Gastroesophageal sphincter (tissue), 4 donors: ENCODE results near the gene TEKT3. TPM values are rescaled to one million over a fixed set of nuclear protein-coding genes. Genes with fewer than 3 reads are reported as not detected.

ENCODE experiments used
- ATAC-seq: fragments of 150-250 bp; one replicate; pipeline ENCODE4 v1.9.1; 2016; ENCODE audit warnings: mild to moderate bottlenecking, moderate library complexity
- H3K27ac ChIP-seq, 4 donors: fragments of 200-600 bp; sonication (generic) in 3 of 4; 1 replicate in 3 of 4; 2 replicates in 1 of 4; pipeline ENCODE4 v1.5.1; 2016 to 2019
- H3K27me3 ChIP-seq: fragments of 200-600 bp; sonication (generic); one replicate; pipeline ENCODE4 v1.5.1; 2019
- H3K36me3 ChIP-seq, 2 donors: fragments of 200-600 bp; sonication (generic); one replicate each; pipeline ENCODE4 v1.5.1; 2019; ENCODE audit warnings: control low read depth in 1 of 2
- H3K4me1 ChIP-seq, 3 donors: fragments of 200-600 bp; sonication (generic); 1 replicate in 2 of 3; 2 replicates in 1 of 3; pipeline ENCODE4 v1.5.1; 2016 to 2019; ENCODE audit warnings: control low read depth in 2 of 3
- H3K4me3 ChIP-seq, 2 donors: fragments of 200-600 bp; sonication (generic); one replicate each; pipeline ENCODE4 v1.5.1; 2019; ENCODE audit warnings: mild to moderate bottlenecking in 1 of 2, moderate library complexity in 1 of 2
- H3K9me3 ChIP-seq, 3 donors: fragments of 200-600 bp; sonication (generic); one replicate each; pipeline ENCODE4 v1.5.1; 2017 to 2019; ENCODE audit warnings: control low read depth in 2 of 3
- EP300 ChIP-seq: sonication (generic); formaldehyde crosslinking; IDR thresholded peaks from one replicate; pipeline ENCODE4 v1.6.1; 2017; ENCODE audit warnings: antibody characterized with exemption, mild to moderate bottlenecking
- POLR2A ChIP-seq, 2 donors: fragments of 450-650 bp; IDR thresholded peaks; one replicate each; pipeline ENCODE4 v1.6.1; 2017; ENCODE audit warnings: antibody characterized with exemption in 2 of 2, mild to moderate bottlenecking in 2 of 2, moderate library complexity in 1 of 2
- POLR2AphosphoS5 ChIP-seq: sonication (generic); formaldehyde crosslinking; IDR thresholded peaks from one replicate; pipeline ENCODE4 v1.6.1; 2017; ENCODE audit warnings: antibody characterized with exemption
- WGBS, 2 donors: methylation state at CpG; one replicate each; pipeline ENCODE4 v1.1.5; 2018; ENCODE audit warnings: low coverage in 1 of 2; 5-methylcytosine and 5-hydroxymethylcytosine counted together
- total RNA-seq, 4 donors: library from RNA; depleted of rRNA; stranded (reverse); fragments of >200 nt; gene quantifications; one replicate each; pipeline ENCODE4 v1.1.0, GENCODE V29; 2016
- TF ChIP-seq, protein P1 (sequence below), 4 experiments: fragments of 200-600 bp in 2 of 4; fragments of 450-650 bp in 2 of 4; sonication (generic) in 1 of 4; IDR thresholded peaks; one replicate each; pipeline ENCODE4 v1.5.1; 2017 to 2019; ENCODE audit warnings: antibody characterized with exemption in 4 of 4, mild to moderate bottlenecking in 2 of 4, moderate library complexity in 2 of 4

Gene TEKT3
- total RNA-seq, 4 donors from 2014 or later, result 2.6 TPM; not detected in 3

DNA sequence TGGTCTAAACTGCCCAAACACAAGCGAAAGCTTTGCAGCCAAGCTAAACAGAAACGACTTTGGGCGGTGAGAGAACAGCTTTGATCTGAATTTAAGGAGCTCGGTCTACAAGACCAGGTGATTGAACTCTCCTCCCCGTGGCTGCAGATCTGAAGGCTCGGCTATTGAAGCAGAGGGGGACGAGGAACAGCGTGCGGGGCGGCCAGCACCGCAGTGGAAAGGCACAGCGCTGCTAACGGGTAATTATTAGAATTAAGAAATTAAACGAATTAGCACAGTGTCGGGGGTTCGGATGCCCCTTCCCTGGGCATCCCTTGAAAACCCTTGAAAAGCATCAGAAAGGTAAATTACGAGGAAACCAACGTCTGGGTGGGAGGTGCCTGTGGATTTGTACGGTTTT, 431 bp downstream of the TEKT3 start:
- Histone ChIP-seq H3K27ac (peak overlapping the region in 1 of 4 donors; percentile 62), H3K4me1 (peaks cover 0 to 14% (median 0%) of the 10 kb centered on the region in 3 donors), H3K36me3 (no peaks in the 10 kb centered on the region), H3K9me3 (peaks cover 0 to 7% (median 0%) of the 10 kb centered on the region in 3 donors), H3K27me3 (peaks cover 24% of the 10 kb centered on the region), H3K4me3 (peak overlapping the region; percentile 51 to 52)
- 4 to 12% methylated on average over 16 to 19 of the region's 19 CpGs for WGBS, 2 donors
- no peak for ATAC-seq
- TF ChIP-seq, protein P1, sequence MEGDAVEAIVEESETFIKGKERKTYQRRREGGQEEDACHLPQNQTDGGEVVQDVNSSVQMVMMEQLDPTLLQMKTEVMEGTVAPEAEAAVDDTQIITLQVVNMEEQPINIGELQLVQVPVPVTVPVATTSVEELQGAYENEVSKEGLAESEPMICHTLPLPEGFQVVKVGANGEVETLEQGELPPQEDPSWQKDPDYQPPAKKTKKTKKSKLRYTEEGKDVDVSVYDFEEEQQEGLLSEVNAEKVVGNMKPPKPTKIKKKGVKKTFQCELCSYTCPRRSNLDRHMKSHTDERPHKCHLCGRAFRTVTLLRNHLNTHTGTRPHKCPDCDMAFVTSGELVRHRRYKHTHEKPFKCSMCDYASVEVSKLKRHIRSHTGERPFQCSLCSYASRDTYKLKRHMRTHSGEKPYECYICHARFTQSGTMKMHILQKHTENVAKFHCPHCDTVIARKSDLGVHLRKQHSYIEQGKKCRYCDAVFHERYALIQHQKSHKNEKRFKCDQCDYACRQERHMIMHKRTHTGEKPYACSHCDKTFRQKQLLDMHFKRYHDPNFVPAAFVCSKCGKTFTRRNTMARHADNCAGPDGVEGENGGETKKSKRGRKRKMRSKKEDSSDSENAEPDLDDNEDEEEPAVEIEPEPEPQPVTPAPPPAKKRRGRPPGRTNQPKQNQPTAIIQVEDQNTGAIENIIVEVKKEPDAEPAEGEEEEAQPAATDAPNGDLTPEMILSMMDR (IDR thresholded peaks at IDR 0.05), result no peak
- TF ChIP-seq EP300 (no peak), POLR2A (IDR thresholded peaks at IDR 0.05) (no peak), POLR2AphosphoS5 (no peak)

GRCh38 chr17:15335446-15335845, 6.0 kb downstream of the TEKT3 start:
- Histone ChIP-seq H3K36me3 (no peaks in the 10 kb centered on the region), H3K4me1 (no peaks in the 10 kb centered on the region), H3K4me3 (no peak overlapping the region), H3K9me3 (peaks cover 0 to 19% (median 0%) of the 10 kb centered on the region in 3 donors), H3K27ac (no peak overlapping the region), H3K27me3 (no peaks in the 10 kb centered on the region)
- WGBS, 2 donors, result 43 to 100% methylated on average over 1 of the region's 1 CpG
- no peak for ATAC-seq
- TF ChIP-seq POLR2AphosphoS5 (no peak), POLR2A (IDR thresholded peaks at IDR 0.05) (no peak), EP300 (no peak)
- TF ChIP-seq, protein P1 (IDR thresholded peaks at IDR 0.05), result no peak

DNA sequence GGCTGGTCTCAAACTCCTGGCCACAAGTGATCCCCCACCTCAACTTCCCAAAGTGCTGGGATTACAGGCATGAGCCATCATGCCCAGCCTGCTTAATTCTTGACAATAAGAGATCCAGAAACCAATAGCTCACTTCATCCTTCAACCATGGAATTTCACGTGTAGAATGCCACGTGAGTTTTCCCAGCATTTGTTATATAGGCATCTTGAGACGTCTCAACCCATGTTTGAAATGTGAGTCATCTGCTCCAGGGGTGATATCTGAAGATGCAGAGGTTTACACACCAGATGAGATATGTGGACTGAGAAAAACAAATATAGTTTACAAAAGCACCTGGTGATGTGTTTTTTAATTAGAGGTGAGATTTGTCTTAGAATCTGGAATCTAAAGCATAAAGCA, 7.1 kb downstream of the TEKT3 start:
- H3K9me3 ChIP-seq, result peaks cover 0 to 19% (median 0%) of the 10 kb centered on the region in 3 donors
- 76 to 96% methylated on average over 3 of the region's 3 CpGs for WGBS, 2 donors
- H3K36me3 ChIP-seq, result no peaks in the 10 kb centered on the region
- H3K4me1 ChIP-seq, result no peaks in the 10 kb centered on the region
- H3K4me3 ChIP-seq, result no peak overlapping the region
- TF ChIP-seq, protein P1 (IDR thresholded peaks at IDR 0.05), result no peak
- no peak for TF ChIP-seq EP300
- no peak for TF ChIP-seq POLR2AphosphoS5
- no peak overlapping the region for H3K27ac ChIP-seq
- no peak for ATAC-seq
- H3K27me3 ChIP-seq, result no peaks in the 10 kb centered on the region

DNA sequence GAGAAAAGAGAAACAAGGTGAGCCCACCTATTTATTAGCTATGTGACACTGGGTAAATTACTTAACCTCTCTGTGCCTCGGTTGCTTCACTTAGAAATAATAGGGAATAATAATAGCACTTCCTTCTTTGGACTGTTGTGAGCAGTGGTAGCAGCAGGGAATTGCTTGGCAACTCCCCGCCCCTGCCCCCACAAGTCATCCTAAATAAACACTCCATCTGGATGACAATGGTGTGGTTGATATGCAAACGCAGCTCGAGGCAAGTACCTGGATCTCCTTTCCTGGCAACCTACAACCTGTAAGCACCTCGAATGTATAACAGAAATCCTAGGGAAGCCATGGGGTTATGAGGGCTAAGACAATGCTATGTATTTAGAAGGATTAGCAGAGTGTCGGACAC, 9.1 kb downstream of the TEKT3 start:
- no peak overlapping the region for H3K4me3 ChIP-seq

GRCh38 chr17:15323131-15323530, 18.3 kb downstream of the TEKT3 start:
- H3K4me3 ChIP-seq, result no peak overlapping the region
- H3K27me3 ChIP-seq, result no peaks in the 10 kb centered on the region
- H3K4me1 ChIP-seq, result no peaks in the 10 kb centered on the region
- ATAC-seq, result no peak
- no peaks in the 10 kb centered on the region for H3K36me3 ChIP-seq
- no peak for TF ChIP-seq EP300
- WGBS, 2 donors, result 59% methylated on average over 2 of the region's 4 CpGs; no CpG with 5 or more reads in 1 of the 2 donors
- no peak overlapping the region for H3K27ac ChIP-seq
- H3K9me3 ChIP-seq, result no peaks in the 10 kb centered on the region

More for the DNA sequence above, 9.1 kb downstream of the TEKT3 start:
- Histone ChIP-seq H3K27ac (no peak overlapping the region), H3K27me3 (no peaks in the 10 kb centered on the region), H3K36me3 (no peaks in the 10 kb centered on the region), H3K4me1 (no peaks in the 10 kb centered on the region), H3K9me3 (peaks cover 0 to 11% (median 0%) of the 10 kb centered on the region in 3 donors)
- TF ChIP-seq EP300, result no peak
- 68 to 84% methylated on average over 5 to 6 of the region's 6 CpGs for WGBS, 2 donors
- no peak for ATAC-seq

- H3K9me3 ChIP-seq, result no peaks in the 10 kb centered on the region
- no peaks in the 10 kb centered on the region for H3K36me3 ChIP-seq
- ATAC-seq, result no peak
- no peaks in the 10 kb centered on the region for H3K27me3 ChIP-seq
- TF ChIP-seq, protein P1 (IDR thresholded peaks at IDR 0.05), result no peak
- TF ChIP-seq POLR2AphosphoS5, result no peak
- no peak for TF ChIP-seq POLR2A (IDR thresholded peaks at IDR 0.05)
- no peak for TF ChIP-seq EP300
- no peaks in the 10 kb centered on the region for H3K4me1 ChIP-seq
- WGBS, 2 donors, result 77 to 92% methylated on average over 6 of the region's 6 CpGs
- no peak overlapping the region for H3K4me3 ChIP-seq
- no peak overlapping the region for H3K27ac ChIP-seq
These were observed 19.7 kb downstream of the TEKT3 start for GRCh38 chr17:15321556-15322251.
